ENCODE data around the gene NTM. TPM values are rescaled to one million over a fixed set of nuclear protein-coding genes. Genes with fewer than 3 reads are reported as not detected.

NTM gene
- total RNA-seq, 1 donor from 2014 or later = 2.9 TPM

DNA sequence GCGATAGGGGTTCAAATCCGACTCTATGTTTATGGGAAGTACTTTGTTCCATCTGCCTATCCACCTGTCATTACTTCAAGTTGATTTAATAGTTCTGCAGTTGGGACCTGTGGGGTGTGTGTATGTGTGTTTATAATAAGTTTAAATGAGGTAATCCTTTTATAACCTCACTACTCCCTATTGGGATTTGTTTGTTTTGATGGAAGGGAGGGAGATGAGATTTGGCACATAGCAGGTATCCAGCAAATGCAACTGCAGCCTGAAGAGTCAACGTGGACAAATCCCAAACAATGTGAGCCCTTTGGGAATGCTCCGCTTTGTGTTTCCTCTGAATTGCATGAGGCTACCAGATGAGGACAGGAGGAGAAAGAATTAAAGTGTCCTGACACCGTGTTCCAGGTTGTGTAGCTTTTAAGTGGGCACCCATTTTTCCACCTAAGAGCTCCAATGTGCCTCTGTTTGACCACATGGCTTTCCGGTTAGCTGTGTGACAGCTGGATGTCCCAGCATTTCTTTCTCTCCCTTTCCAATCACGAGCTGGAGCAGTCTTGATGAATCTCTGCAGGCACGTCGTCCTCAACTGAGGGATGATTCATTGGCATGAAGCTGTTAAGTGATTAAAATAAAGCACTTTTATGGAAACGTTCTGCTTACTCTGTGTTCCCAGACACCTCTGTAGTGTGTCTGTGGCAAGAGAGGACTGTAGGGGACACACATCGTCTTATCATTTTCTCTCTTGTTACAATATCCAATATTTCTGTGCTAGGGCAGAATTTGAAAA lies 610.7 kb downstream of the NTM start:
- DNase-seq (ENCODE audit: low spot score) = no peak

DNA sequence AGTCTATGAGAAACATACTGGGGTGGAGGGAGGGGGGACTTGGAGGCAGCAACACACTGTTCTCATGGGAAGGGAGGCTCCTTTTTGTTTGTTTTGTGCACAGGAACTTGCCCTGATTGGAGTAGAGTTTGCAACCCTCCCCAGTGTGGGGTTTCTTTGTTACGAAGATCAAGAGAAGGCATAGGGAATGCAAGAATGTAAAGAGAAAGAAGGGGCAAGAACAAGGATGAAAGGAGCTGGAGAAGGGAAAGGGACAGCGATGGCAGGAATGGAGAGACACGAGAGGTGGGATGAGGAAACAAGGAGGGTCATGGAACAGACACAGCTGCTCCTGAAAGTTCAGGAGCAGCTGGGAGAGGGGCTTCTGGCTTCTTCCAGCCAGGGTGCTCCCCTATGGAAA lies 611.7 kb downstream of the NTM start:
- DNase-seq (ENCODE audit: low spot score) = no peak

DNA sequence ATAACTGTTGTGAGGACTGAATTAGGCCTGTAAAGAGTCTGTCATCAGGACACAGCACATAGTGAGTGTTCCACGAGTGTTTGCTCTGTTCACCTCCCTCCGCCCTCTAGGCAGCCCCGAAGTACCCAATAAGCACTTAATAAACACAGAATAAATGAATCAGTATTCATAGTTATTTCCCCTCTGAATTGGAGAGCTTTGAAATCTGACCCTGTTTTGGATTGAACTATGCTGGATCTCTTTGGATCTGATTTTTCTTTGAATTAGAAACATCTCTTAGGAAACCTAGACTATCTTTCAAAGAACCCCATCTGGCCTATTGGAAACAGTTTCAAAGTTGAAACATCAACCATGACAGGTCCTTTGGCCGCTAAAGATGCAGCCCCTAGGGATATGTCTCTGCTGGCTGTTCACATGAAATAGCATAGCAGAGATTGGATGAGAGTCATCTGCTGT lies 615.5 kb downstream of the NTM start:
- no peak for DNase-seq (ENCODE audit: low spot score)

DNA sequence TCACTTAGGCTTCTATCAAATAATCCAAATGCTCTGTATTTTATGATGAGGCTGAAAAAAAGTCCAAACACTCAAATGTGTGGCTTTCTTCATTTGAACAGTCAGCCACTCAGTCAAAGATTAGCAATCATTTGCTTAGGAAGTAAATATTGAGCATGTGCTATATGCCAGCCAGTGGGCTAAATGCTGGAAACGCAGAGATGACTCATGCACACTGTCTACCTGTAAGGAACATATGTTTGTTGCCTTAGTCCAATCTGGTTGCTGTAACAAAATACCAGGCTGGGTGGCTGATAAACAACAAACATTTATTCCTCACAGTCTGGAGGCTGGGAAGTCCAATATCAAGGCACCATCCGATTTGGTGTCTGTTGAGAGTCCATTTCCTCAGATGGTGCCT lies 617.3 kb downstream of the NTM start:
- DNase-seq (ENCODE audit: low spot score) = no peak

DNA sequence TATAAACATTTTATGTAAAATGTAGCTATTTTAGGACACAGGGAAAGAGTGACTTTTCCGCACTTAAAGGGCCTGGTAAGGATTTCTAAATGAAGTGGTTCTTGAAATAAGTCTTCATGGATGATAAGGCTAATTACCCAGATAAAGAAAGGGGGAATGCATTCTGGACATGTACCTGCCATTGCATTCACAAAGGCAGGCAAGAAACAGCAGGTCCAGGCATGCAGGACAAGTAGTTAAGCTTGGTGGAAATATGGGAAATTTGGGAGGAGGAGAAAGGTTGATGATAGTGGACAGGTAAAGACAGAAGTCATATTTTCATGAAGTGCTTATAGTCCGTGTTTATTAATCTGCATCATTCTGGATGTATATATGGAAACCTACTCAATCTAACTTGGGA lies 621.2 kb downstream of the NTM start:
- DNase-seq (ENCODE audit: low spot score) = no peak

DNA sequence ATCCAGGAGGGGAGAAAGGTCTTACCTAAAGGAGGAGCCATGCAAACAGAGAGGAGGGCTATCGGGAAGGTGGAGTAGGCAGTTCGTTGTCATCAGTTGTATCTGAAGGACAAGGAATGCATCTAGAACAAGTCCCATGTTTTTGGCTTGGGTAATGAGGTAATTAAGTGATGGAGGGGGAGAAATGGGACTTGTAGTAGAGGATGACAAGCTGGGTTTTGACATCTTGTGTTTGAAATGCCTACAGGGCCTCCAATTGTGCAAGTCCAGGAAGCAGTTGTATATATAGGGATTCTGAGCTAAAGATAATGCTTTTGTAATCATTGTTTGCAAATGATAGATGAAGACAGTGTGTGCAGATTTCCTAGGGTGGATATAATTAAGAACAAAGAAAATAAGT lies 622.8 kb downstream of the NTM start:
- no peak for DNase-seq (ENCODE audit: low spot score)

DNA sequence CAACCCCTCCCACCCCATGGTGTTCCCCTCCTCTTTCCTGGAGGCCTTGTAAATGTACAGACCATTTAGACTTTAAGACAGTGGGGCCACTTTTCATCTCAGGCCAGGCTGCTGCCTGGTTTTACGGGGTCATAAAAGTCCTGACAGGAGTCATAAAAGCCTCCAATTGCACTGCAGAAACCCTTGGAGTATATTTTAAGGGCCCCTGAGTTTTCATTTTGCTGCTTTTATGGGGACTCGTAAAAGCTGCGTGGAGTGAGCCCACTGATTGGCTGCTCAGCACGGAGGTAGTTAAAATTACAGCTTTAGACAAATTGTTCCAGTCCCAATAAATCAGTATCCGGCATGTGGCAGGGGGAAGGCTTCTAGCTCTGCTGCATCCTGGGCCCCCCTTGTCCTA lies 627.6 kb downstream of the NTM start:
- no peak for DNase-seq (ENCODE audit: low spot score)

DNA sequence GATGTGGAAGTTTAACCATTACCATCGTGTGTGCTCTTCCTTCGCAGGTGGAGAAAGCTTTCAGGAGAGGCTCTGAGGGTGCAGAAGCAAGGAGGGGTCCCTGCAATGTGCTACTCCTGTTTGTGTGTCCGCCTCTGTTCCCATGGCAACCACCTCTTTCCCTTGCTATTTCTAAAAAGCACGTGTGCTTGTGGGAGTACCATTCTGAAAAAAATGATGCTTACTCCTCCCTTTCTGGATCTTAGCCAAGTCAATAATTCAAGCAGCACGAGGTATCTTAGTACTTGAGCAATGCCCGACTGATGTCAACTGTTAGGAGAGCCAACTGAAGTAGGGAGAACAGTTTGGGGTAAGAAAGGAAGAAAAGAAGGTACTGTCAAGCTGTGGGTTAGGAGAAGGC lies 628.7 kb downstream of the NTM start:
- DNase-seq (ENCODE audit: low spot score) = no peak

DNA sequence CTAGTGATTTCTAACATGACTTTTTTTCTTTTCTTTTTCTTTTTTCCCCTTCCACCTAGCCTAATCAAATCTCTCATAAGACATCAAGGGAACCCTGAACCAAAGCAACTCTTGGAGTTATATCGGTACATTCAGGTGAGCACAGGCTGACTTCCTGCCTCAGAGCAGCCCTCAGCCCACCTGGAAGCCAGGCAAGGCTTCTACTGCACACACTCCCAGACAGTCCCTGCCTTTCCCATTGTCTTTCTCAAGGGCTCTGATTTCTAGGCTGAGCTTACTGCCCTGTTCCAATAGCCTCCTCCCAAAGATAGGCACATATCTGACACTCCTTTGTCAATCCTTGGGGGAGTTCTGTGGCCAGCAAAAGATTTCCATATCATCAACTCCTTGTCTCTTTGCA lies 629.5 kb downstream of the NTM start:
- DNase-seq (ENCODE audit: low spot score) = no peak

DNA sequence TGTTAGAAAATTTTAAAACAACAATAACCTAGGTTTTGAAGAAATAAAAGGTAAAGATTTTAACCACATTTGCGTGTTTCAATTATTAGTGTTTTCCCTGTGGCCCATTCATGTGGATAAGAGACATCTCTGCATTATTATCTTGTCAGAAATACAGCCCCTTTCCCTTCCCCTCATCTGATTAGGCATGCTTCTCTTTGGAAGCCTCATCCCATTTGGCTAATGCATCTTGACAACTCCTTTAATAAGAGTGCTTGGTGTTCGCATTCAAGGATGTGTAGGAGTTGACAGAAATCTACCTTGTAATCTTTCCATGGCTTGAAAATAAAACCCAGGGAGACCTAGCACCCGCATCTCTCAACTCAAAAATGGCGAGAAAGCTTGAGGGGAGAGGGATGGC lies 635.5 kb downstream of the NTM start:
- no peak for DNase-seq (ENCODE audit: low spot score)

DNA sequence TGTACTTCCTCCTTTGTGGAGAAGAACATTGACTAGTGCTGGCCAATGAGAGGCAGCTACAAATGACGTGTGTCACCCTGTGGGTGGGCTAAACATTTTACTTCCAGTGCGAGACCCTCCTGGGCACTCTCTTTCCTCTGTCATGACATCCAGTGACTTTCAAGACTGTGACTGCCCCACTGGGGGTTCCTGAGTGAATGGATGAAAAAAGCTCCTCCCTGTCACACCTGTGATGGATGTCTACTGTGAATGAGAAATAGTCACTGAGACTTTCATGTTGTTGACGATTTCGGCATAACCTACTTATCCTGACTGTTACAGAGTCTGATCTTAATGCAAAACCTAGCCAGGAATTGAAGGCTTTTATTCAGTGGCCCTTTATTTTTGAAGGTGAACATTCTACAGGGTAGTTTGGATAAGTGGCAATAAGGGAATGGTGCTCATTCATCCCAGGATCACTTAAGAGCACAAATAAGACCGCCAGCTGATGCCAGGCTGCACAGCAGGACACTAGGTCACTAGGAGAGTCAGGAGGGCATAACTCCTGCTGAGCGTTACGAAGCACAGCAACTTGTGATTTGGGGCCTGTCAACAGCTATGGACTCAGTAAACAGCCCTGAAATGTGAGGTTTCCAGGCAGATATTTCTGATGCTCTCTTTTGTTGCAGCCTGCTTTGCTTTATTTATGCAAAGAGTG lies 636.6 kb downstream of the NTM start:
- DNase-seq (ENCODE audit: low spot score) = no peak

DNA sequence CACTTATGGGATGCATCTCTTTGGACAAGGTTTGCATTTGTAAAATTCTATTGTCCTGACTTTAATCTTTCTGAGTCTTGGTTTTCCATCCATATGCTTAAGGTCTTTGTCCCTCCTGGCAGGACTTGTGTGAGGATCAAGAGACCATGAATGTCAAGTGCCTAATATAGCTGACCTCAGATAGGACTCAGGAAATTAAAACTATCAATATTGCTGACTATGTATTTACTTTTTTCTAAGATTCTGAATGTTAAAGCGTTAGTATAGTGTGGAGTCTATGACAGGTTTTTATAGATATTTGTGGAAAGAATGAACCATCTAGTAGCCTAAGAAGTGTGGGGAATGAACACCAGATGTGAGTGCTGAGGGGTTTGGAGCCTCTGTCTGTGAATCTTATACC lies 637.8 kb downstream of the NTM start:
- DNase-seq (ENCODE audit: low spot score) = no peak

DNA sequence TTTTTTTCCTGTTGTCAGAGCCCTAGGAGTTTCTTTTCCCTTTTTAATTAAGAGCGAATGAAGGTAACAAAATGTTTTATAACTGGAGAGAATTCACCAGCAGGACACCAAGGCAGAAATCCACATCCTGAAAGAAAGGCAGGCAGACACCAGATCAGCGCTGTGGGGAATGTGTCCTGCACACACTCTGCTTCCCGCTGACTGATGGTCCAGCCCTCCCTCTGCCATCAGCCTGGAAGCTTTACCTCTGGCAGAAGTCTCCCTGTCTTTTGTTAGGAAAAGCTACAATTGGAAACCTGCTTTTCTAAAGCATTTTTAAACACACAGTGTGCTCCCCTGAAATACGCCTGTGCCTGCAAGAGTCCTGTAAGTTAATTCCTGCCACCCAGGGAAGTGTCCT lies 638.5 kb downstream of the NTM start:
- no peak for DNase-seq (ENCODE audit: low spot score)

DNA sequence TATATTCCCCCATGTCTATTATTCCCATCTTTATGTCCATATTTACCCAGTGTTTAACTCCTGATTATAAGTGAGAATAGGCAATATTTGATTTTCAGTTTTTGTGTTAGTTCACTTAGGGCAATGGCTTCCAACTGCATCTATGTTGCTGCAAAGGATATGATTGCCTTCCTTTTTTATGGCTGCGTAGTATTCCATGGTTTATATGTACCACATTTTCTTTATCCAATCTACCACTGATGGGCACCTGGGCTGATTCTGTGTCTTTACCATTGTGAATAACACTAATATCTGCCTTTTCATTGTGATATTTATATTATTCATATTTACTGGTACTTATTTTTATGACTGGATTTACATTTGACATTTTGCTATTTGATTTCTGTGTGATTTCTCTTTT lies 649.6 kb downstream of the NTM start:
- no peak for DNase-seq (ENCODE audit: low spot score)

DNA sequence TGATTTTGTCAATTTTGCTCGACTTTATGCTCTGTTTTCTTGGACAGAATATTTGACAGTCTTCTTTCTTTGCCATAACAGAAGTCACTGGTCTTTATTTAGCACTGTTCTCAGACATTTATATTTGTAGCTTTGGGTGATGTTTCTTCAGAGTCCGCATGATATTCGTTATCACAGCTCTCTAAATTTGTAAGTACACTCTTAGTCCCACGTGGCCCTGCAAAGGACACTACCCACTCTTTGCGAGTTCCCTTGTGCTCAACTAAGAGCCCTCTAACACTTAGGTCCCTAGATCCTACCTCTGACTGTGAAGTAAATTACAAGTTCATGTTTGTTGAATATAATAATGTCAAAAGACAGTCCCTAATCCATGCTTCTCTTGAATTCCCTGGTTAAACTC lies 651.9 kb downstream of the NTM start:
- DNase-seq (ENCODE audit: low spot score) = no peak

DNA sequence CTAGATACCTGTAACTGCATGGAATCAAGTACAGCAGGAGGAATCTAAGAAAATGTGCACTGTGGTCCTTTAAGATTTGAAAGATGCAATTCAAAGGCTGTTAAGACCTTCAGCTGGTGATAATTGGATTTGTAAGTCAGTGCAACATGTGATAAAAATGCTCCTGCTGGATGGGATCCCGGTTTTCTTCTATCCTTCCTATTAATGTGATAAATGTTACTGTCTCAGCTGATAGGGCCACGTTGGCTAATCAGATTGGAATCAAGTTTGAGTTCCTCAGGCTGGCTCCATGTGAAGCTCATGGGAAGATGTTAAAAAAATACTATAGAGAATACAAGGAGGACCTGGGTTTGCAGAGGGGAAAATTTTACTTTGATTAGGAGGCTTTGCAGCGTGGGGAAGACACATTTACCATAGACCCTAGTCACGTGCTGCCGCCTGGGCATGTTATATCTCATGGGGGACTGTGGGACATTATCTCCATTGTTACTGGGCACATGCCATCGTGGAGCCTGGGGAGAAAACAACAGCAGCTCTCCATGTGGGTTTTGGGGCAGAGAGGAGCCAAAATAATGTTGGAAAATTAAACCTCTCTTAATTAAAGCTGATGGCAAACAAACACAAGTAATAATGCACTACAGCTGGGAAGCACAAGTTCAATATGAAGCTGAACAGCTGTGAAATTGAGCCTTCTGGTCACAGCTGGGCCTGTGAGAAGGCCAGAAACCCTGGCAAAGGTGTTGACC lies 652.5 kb downstream of the NTM start:
- no peak for DNase-seq (ENCODE audit: low spot score)

DNA sequence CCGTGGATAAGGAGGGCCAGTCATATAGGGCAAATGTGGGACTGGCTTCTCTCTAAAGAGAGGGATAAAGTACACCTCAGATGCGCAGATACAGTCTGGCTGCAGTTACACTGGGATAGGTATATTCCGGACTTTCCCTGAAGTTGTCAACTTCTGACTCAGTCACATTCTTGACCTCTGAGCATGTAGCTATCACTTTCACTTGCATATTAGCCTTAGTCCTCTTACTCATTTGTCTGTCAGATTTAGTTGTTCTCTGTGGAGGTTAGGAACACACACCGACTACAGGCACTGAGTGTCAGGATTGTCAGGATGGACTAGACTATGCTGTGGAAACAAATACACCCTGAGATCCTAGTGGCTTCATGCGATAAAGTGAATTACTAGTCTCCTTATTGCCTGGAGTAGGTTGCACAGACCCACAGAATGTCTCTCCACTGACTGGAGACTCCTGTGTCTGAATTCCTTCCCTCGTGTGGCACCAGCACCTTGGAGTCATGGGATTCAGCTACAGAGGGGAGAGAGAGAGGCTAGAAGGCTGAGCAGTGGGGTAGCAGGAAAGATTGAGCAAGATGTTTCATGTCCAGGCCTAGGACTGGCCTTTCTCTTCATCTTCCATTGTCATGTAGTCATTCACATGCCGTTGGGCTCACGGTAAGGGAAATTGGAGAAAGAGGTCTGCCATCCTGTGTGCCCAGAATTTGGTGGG lies 654.3 kb downstream of the NTM start:
- no peak for DNase-seq (ENCODE audit: low spot score)

DNA sequence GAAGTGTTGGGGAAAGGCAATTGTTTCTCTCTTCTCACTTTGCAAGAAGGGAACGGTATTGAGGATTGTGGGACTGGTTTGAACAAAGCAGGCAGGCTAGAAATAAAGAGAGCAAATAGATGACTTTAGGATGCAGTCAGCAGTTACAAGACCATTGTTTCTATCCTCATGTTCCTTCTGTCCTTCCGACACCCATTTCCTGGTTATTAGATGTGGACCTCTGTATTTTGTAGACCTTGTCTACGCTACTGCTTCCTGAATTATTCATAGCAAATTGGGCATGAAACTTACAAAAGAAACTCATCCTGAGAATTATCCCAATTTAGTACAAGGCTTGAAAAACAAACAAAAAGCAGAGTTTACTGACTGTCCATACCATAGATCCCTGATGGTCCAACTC lies 656.3 kb downstream of the NTM start:
- DNase-seq (ENCODE audit: low spot score) = no peak

DNA sequence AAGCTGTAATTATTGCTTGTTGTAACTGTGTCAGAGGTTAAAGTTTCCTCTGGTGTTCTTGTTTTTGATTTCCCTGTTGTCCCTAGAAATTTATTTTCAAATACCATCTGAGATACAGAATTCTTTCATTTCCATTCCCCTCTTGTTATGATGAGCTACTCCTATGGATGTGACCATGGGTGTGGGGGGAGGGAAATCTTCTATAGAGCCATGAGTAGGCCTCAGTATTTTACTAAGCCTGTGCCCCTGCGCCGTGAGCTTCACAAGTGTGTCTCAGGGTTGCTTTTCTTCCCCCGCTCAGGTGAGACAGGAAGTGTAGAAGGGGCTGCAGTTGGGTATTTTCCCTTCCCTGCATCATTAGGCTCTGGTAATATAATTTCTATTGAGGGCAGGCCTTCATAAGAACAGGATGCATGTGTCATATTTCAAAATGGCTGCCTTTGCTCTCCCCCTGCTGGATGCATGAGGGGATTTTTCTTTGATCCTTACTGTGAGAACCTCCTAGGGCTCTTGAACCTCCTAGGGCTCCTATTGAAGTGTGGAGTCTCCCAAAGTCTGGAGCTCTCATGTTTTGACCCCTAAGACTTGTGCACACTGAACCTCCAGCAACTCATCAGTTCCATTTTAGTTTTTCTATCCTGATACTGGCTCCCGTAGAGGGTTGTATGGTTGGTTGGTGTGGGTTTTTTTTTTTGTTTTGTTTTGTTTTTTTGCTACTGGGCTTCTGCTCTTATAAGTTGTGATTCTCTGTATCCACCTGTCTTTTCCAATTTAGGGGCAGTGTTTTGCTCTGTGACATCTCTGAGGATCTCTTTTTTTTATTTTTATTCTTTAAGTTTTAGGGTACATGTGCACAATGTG lies 658.2 kb downstream of the NTM start:
- no peak for DNase-seq (ENCODE audit: low spot score)

DNA sequence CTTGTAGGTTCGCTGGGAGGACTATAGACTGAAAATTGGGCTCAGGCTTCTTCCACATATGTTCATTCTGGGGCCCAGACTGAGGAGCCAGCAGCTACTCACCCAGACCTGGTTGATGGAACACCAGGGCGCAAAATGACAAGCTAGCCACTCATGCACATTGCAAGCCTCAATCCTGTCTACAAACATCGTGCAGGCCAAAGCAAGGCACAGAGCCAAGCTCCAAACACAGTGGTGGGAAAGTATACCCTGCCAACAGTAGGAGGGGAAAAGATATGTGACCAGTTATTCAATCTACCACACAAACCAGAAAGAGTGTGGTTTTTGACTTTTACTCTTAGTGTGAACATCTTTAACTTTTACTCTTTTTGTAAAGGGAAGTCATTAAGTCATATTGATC lies 660.5 kb downstream of the NTM start:
- DNase-seq (ENCODE audit: low spot score) = no peak

DNA sequence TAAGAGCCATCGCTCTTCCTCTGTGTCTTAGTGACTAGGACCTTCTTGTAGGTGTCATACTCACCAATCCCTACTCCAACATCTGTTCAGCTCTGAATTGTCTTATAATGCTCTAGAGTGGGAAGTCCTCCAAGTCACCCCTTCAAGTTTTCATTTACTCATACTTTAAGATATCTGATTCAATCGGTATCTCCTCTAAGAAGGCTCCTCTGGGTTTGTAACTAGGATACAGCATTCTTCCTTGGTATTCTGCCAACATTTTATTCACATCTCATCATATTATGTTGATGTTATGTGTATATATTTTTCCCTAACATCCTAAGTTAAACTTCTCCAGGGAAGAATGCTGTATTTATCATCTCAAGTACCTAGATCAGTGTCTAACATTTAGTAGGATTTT lies 662.1 kb downstream of the NTM start:
- DNase-seq (ENCODE audit: low spot score) = no peak

All from mesenteric fat pad (tissue), 1 donor.